Mesenchymal stem cell (in vitro differentiated cells and primary cell): ENCODE data around the gene FEZF1.

Experiments
- DNase-seq: peaks from one replicate; pipeline ENCODE4 v3.0.0-alpha.2; 2013
- H2AFZ ChIP-seq: one replicate; pipeline ENCODE4 v1.6.1; 2013; ENCODE audit warnings: low read depth, mild to moderate bottlenecking, control low read depth, inconsistent platforms, low read length, moderate library complexity
- H2AK5ac ChIP-seq: 2 replicates; pipeline ENCODE4 v1.6.1; 2013; ENCODE audit warnings: low read length, moderate library complexity, mild to moderate bottlenecking, inconsistent platforms; ENCODE audit not compliant: severe bottlenecking
- H2BK120ac ChIP-seq: one replicate; pipeline ENCODE4 v1.6.1; 2013; ENCODE audit warnings: low read depth, mild to moderate bottlenecking, inconsistent platforms, low read length, moderate library complexity
- H2BK12ac ChIP-seq, 2 experiments: one replicate each; pipeline ENCODE4 v1.6.1; 2013; ENCODE audit warnings: inconsistent platforms in 2 of 2, low read length in 2 of 2, mild to moderate bottlenecking in 2 of 2, moderate library complexity in 2 of 2, control low read depth in 1 of 2
- H2BK15ac ChIP-seq: one replicate; pipeline ENCODE4 v1.6.1; 2013; ENCODE audit warnings: mild to moderate bottlenecking, low read depth, inconsistent platforms; ENCODE audit not compliant: poor library complexity, severe bottlenecking
- H2BK5ac ChIP-seq: 2 replicates; pipeline ENCODE4 v1.6.1; 2013; ENCODE audit warnings: low read depth, mild to moderate bottlenecking, low read length, control low read depth, inconsistent platforms; ENCODE audit not compliant: poor library complexity, severe bottlenecking
- H3K14ac ChIP-seq, 2 experiments: one replicate each; pipeline ENCODE4 v1.6.1; 2013; ENCODE audit warnings: inconsistent platforms in 2 of 2, low read length in 2 of 2, control low read depth in 1 of 2, mild to moderate bottlenecking in 1 of 2, moderate library complexity in 1 of 2
- H3K18ac ChIP-seq, 2 experiments: one replicate each; pipeline ENCODE4 v1.6.1; 2013; ENCODE audit warnings: inconsistent platforms in 2 of 2, low read length in 2 of 2, control low read depth in 1 of 2, low read depth in 1 of 2, mild to moderate bottlenecking in 1 of 2
- H3K23ac ChIP-seq, 2 experiments: one replicate each; pipeline ENCODE4 v1.6.1; 2013; ENCODE audit warnings: inconsistent platforms in 2 of 2, low read length in 2 of 2, mild to moderate bottlenecking in 2 of 2, moderate library complexity in 2 of 2, control low read depth in 1 of 2
- H3K27ac ChIP-seq: 2 replicates; pipeline ENCODE4 v1.5.1; 2013; ENCODE audit warnings: mild to moderate bottlenecking, moderate library complexity, low read length, control low read depth, inconsistent platforms; ENCODE audit not compliant: poor library complexity, severe bottlenecking
- H3K27me3 ChIP-seq, 2 experiments: 2 replicates each; pipeline versions ENCODE4 v1.6.1 to v1.7.0; 2013; ENCODE audit warnings: low read length in 2 of 2, mild to moderate bottlenecking in 2 of 2, moderate library complexity in 2 of 2, control low read depth in 1 of 2, inconsistent platforms in 1 of 2; ENCODE audit not compliant: control insufficient read depth in 1 of 2, insufficient read depth in 1 of 2
- H3K36me3 ChIP-seq, 2 experiments: 2 replicates each; pipeline versions ENCODE4 v1.6.1 to v1.7.0; 2013; ENCODE audit warnings: low read length in 2 of 2, control low read depth in 1 of 2, inconsistent platforms in 1 of 2, low read depth in 1 of 2, mild to moderate bottlenecking in 1 of 2; ENCODE audit not compliant: insufficient read depth in 2 of 2, control insufficient read depth in 1 of 2
- H3K4ac ChIP-seq, 2 experiments: one replicate each; pipeline ENCODE4 v1.6.1; 2013; ENCODE audit warnings: inconsistent platforms in 2 of 2, low read length in 2 of 2, mild to moderate bottlenecking in 2 of 2, moderate library complexity in 2 of 2, control low read depth in 1 of 2, low read depth in 1 of 2
- H3K4me1 ChIP-seq: 2 replicates; pipeline ENCODE4 v1.6.1; 2013; ENCODE audit warnings: low read depth, low read length, control low read depth; ENCODE audit not compliant: control insufficient read depth, insufficient read depth
- H3K4me2 ChIP-seq: 2 replicates; pipeline ENCODE4 v1.6.1; 2013; ENCODE audit warnings: low read length, mild to moderate bottlenecking, inconsistent platforms; ENCODE audit not compliant: poor library complexity, severe bottlenecking
- H3K4me3 ChIP-seq, 2 experiments: 2 replicates each; pipeline versions ENCODE4 v1.5.1 to v1.7.0; 2013; ENCODE audit warnings: low read length in 2 of 2, mild to moderate bottlenecking in 2 of 2, control low read depth in 1 of 2, low read depth in 1 of 2; ENCODE audit not compliant: insufficient read depth in 1 of 2
- H3K79me1 ChIP-seq: replicated peaks from 2 replicates; pipeline ENCODE4 v1.6.1; 2013; ENCODE audit warnings: mild to moderate bottlenecking, control low read depth, low read length, inconsistent platforms; ENCODE audit not compliant: poor library complexity, severe bottlenecking
- H3K9ac ChIP-seq: 2 replicates; pipeline ENCODE4 v1.7.0; 2013; ENCODE audit warnings: mild to moderate bottlenecking, low read length, moderate library complexity
- H3K9me3 ChIP-seq: 2 replicates; pipeline ENCODE4 v1.7.0; 2013; ENCODE audit warnings: mild to moderate bottlenecking, low read length; ENCODE audit not compliant: control insufficient read depth
- H4K8ac ChIP-seq: one replicate; pipeline ENCODE4 v1.6.1; 2013; ENCODE audit warnings: inconsistent platforms, mild to moderate bottlenecking, low read length, moderate library complexity
- H4K91ac ChIP-seq: one replicate; pipeline ENCODE4 v1.6.1; 2013; ENCODE audit warnings: mild to moderate bottlenecking, low read length, inconsistent platforms
- WGBS: methylation state at CpG from one replicate; pipeline ENCODE4 v1.1.7; 2013; ENCODE audit warnings: mixed read lengths; 5-methylcytosine and 5-hydroxymethylcytosine counted together

FEZF1 gene

GRCh38 chr7:122262246-122262645 lies 42.3 kb downstream of the FEZF1 start:
- Histone ChIP-seq H3K4ac (no peak overlapping the region), H2BK12ac (no peak overlapping the region), H3K4me1 (no peaks in the 10 kb centered on the region), H3K27me3 (peaks cover 0 to 7% of the 10 kb centered on the region in 2 experiments), H4K91ac (no peak overlapping the region), H2BK15ac (no peak overlapping the region), H2BK5ac (no peak overlapping the region), H3K4me3 (no peak overlapping the region), H3K9me3 (no peaks in the 10 kb centered on the region), H3K27ac (no peak overlapping the region), H3K14ac (no peak overlapping the region), H3K4me2 (no peak overlapping the region), H2AFZ (no peak overlapping the region), H3K9ac (no peak overlapping the region), H3K18ac (no peak overlapping the region), H3K79me1 (no peaks in the 10 kb centered on the region), H2BK120ac (no peak overlapping the region), H3K23ac (no peak overlapping the region), H4K8ac (no peak overlapping the region), H3K36me3 (no peaks in the 10 kb centered on the region), H2AK5ac (no peak overlapping the region)
- no CpG with 5 or more reads among the region's 4 CpGs for WGBS
- no peak for DNase-seq

DNA sequence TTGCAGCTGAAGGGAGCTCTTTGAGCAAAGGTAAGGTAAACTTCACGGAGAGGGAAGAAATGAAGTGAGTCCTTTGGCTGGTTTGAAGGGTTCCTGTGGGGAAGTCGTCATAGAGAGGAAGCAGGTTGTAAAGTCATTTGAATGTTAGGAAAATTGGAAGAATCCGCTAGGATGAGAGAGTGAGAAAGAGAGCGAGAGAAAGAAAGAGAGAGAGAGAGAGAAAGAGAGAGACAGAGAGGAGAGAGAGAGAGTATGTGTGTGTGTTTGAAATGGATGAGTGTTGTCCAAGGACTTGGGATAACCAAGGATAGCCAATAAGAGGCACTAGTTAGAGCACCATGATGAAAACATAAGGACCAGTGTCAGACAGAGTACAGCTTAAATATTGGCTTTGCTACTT lies 43.1 kb downstream of the FEZF1 start:
- Histone ChIP-seq H2BK15ac (no peak overlapping the region), H3K36me3 (no peaks in the 10 kb centered on the region), H3K14ac (no peak overlapping the region), H3K18ac (no peak overlapping the region), H3K23ac (no peak overlapping the region), H4K8ac (no peak overlapping the region), H3K9ac (no peak overlapping the region), H3K79me1 (no peaks in the 10 kb centered on the region), H2BK120ac (no peak overlapping the region), H2AFZ (no peak overlapping the region), H3K4me3 (no peak overlapping the region), H3K27me3 (peaks cover 0 to 7% of the 10 kb centered on the region in 2 experiments), H3K9me3 (no peaks in the 10 kb centered on the region), H4K91ac (no peak overlapping the region), H2AK5ac (no peak overlapping the region), H3K4me1 (no peaks in the 10 kb centered on the region), H3K4ac (no peak overlapping the region), H3K4me2 (no peak overlapping the region), H3K27ac (no peak overlapping the region), H2BK12ac (no peak overlapping the region), H2BK5ac (no peak overlapping the region)
- DNase-seq, result no peak
- WGBS, result 41% methylated on average over 4 of the region's 4 CpGs

GRCh38 chr7:122261016-122261415 lies 43.5 kb downstream of the FEZF1 start:
- H3K9ac ChIP-seq, result no peak overlapping the region
- H3K4me2 ChIP-seq, result no peak overlapping the region
- no peak overlapping the region for H3K4me3 ChIP-seq
- no peak overlapping the region for H2BK5ac ChIP-seq
- no peak overlapping the region for H2BK12ac ChIP-seq
- H3K36me3 ChIP-seq, result no peaks in the 10 kb centered on the region
- no peak overlapping the region for H3K14ac ChIP-seq
- no peak overlapping the region for H2AK5ac ChIP-seq
- no peak overlapping the region for H2BK15ac ChIP-seq
- no peaks in the 10 kb centered on the region for H3K9me3 ChIP-seq
- no peaks in the 10 kb centered on the region for H3K4me1 ChIP-seq
- H2BK120ac ChIP-seq, result no peak overlapping the region
- H3K18ac ChIP-seq, result no peak overlapping the region
- H4K91ac ChIP-seq, result no peak overlapping the region
- no peak overlapping the region for H3K27ac ChIP-seq
- peaks cover 0 to 8% of the 10 kb centered on the region in 2 experiments for H3K27me3 ChIP-seq
- H3K79me1 ChIP-seq, result no peaks in the 10 kb centered on the region
- DNase-seq, result no peak
- no peak overlapping the region for H3K4ac ChIP-seq
- H4K8ac ChIP-seq, result no peak overlapping the region
- no peak overlapping the region for H3K23ac ChIP-seq
- no peak overlapping the region for H2AFZ ChIP-seq

- Histone ChIP-seq H3K18ac (no peak overlapping the region), H2AK5ac (no peak overlapping the region), H2BK120ac (no peak overlapping the region), H3K4ac (no peak overlapping the region), H3K4me1 (no peaks in the 10 kb centered on the region), H3K36me3 (no peaks in the 10 kb centered on the region), H2BK5ac (no peak overlapping the region), H3K4me3 (no peak overlapping the region), H3K14ac (no peak overlapping the region), H3K9me3 (no peaks in the 10 kb centered on the region), H2BK15ac (no peak overlapping the region), H3K27ac (no peak overlapping the region), H3K4me2 (no peak overlapping the region), H3K9ac (no peak overlapping the region), H4K8ac (no peak overlapping the region), H3K79me1 (no peaks in the 10 kb centered on the region), H2AFZ (no peak overlapping the region), H3K23ac (no peak overlapping the region), H2BK12ac (no peak overlapping the region), H3K27me3 (peaks cover 0 to 11% of the 10 kb centered on the region in 2 experiments), H4K91ac (no peak overlapping the region)
- WGBS, result no CpG with 5 or more reads among the region's 2 CpGs
- no peak for DNase-seq
Observed at GRCh38 chr7:122260336-122260735, 44.2 kb downstream of the FEZF1 start.
